OCI-LY3 (cell line): Measurements from ENCODE around the gene KCTD3.

Source experiments
- CTCF ChIP-seq: fragments of 200-600, 300-600 bp; sonication (generic); IDR thresholded peaks from 2 replicates; pipeline ENCODE4 v1.5.1; 2014; ENCODE audit warnings: antibody characterized with exemption, low read length, low read depth
- EZH2phosphoT487 ChIP-seq: fragments of 200-600 bp; shearing (Covaris generic); IDR thresholded peaks from 2 replicates; pipeline ENCODE4 v1.6.1; 2018; ENCODE audit warnings: antibody characterized with exemption, mixed run types, low read depth

- TF ChIP-seq CTCF (no peak), EZH2phosphoT487 (no peak)
Measured at GRCh38 chr1:215542301-215542700, 24.8 kb upstream of the KCTD3 start.
